ENCODE measurements around the gene RBM25.
"Not testable (repeated sequence)": the region's sequence is repeated elsewhere in the genome, so short reads cannot be mapped to it uniquely, and the experiment has no call there.

RBM25 gene
- 187 to 306 reads per million in 2 donors for total RNA-seq

DNA sequence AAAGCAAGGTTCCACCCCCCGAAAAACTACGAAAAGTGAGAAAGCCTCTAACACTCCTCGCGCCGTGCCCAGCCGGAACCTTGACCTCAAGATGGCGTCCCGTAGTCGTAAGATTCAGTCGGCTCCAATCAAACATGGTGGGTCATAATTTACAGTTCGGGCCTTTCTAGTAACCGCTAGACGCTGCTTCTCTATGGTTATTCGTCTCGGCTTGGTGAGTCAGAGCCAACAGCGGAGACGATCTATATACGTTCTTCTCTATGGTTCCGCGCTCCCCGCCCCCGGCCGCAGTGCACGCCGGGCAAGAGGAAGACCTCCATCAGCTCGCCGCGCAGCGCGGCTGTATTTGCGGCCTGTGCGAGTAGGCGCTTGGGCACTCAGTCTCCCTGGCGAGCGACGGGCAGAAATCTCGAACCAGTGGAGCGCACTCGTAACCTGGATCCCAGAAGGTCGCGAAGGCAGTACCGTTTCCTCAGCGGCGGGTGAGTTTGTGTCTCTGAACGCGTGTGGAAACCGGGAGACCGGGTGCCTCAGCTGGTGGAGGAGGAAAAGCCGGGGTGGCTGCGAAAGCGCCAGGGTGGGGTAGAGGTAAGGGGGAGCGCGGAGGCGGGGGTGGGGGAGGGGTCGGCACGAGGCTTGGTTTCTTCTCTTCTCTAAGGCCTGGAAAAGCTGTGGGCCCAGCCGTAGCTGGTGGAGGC is at the start of gene RBM25:
Gene RBM25, plus strand, starts transcription at position 311 of the 698 bp plus-strand sequence. CDS start 13,108 bp downstream, outside the sequence.
- DNase-seq, result peak; percentile 88

GRCh38 chr14:73011189-73011588 is 47.1 kb upstream of the RBM25 start:
- not testable (repeated sequence) for DNase-seq

DNA sequence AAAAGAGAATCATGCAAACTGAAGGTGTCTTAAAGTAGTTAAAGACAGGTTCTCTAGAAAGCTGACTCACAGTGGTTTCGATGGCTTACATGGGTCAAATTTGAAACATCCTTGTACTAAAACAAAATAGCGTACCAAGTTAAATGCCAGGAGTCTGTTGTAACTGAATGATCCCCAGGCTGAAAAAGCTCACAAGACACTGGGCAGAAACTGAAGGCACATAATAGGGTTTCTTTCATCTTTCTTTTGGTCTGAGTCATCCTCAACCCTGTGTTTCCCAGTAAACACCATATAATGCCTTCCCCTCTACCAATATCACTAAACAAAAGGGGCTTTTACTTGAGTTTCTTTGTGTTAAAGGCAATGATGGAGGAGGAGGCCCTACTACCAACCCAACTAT is 44.2 kb upstream of the RBM25 start:
- no peak for DNase-seq

DNA sequence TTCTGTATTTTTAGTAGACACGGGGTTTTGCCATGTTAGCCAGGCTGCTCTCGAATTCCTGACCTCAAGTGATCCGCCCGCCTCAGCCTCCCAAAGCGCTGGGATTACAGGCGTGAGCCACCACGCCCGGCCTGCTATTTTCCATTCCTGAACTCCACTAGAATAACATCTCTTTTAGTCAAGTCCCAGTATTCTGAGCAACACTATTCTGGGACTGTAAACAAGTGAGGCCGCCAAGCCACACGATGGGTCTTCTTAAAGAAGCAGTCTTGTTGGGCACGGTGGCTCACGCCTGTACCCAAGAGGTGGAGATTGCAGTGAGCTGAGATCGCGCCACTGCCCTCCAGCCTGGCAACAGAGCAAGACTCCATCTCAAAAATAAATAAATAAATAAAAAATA is 42.8 kb upstream of the RBM25 start:
- not testable (repeated sequence) for DNase-seq

DNA sequence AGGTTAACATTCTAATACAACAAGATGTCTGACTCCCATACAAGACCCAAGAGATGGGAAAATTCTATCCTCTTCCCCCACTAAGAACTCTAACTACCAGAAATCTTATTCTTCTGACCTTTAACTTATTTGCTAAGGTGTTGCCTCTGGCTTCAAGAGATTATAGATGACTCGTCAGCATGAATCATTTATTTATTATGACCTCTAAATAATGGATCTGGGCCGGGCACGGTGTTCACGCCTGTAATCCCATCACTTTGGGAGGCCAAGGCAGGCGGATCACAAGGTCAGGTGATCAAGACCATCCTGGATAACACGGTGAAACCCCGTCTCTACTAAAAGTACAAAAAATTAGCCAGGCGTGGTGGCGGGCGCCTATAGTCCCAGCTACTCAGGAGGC is 42.3 kb upstream of the RBM25 start:
- DNase-seq, result not testable (repeated sequence)

GRCh38 chr14:73022051-73022450 is 36.3 kb upstream of the RBM25 start:
- DNase-seq, result no peak

- no peak for DNase-seq
Observed at GRCh38 chr14:73025544-73025943, 32.8 kb upstream of the RBM25 start.

DNA sequence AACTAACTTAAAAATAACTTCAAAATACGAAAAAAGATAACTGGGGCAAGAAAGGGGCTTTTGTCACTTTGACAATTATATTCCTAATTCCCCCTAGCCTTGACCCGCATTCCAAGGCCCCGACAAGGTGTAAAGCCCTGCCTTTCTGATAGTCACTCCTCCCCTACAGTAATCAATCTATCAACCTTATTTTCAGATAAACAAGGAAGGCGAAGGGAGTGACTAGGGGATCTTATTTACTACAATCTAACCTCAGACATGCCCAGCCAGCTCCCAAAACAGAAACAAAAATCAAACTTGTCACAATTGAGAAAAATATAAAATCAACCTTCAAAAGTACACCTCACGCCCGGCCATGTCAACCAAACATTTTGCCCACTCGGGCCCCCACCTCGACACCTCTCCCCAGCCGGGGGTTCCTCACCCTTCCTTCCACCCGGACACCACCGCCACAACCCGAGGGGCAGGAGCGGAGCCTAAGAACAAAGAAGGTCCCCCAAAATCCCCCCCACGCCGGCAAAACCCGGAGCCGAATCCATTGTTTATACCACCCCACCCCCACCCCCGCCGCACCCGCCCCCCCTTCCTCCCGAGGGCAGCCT is 32.0 kb upstream of the RBM25 start:
- DNase-seq, result no peak

GRCh38 chr14:73026845-73027542 is 31.3 kb upstream of the RBM25 start, which contains the start of gene ZFYVE1:
TSS of gene ZFYVE1 (minus strand) at chr14:73027106. CDS start at chr14:73024508, 2,598 bp downstream.
- DNase-seq, result peak; percentile 81

DNA sequence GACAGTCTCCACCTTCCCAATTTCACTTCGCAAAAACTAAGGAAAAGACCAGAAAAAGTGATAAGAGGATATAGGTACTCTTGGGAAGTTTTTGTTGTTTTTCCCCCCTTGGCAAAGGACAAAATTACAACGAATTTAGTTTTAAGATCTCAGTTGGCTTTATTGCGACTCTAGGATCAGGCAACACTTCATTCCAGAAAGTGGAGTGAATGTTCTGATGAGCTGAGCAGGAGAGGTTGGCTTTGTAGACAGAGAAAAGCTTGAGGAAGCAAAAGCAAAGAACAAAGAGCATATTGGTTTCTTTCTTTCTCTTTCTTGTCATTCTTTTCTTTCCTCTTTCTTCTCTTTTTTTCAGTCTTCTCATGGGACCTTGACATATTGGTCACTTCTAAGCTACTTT is 30.8 kb upstream of the RBM25 start:
- no peak for DNase-seq

- DNase-seq, result no peak
Observed at GRCh38 chr14:73027984-73028383, 30.4 kb upstream of the RBM25 start.

DNA sequence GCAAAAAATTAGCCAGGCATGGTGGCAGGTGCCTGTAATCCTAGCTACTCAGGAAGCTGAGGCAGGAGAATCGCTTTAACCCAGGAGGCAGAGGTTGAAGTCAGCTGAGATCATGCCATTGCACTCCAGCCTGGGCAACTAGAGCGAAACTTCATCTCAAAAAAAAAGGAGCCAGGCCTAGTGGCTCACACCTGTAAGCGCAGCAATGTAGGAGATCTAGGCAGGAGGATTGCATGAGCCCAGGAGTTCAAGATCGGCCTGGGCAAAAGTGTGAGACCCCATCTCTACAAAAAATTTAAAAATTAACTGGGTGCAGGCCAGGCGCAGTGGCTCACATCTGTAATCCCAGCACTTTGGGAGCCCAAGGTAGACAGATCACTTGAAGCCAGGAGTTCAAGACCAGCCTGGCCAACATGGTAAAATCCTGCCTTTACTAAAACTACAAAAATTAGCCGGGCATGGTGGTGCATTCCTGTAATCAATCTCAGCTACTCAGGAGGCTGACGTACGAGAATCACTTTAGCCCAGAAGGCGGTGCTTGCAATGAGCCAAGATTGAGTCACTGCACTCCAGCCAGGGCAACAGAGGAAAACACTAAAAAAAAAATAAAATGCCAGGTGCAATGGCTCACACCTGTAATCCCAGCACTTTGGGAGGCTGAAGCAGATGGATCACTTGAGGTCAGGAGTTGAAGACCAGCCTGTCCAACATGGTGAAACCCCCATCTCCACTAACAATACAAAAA is 21.5 kb upstream of the RBM25 start:
- not testable (repeated sequence) for DNase-seq

DNA sequence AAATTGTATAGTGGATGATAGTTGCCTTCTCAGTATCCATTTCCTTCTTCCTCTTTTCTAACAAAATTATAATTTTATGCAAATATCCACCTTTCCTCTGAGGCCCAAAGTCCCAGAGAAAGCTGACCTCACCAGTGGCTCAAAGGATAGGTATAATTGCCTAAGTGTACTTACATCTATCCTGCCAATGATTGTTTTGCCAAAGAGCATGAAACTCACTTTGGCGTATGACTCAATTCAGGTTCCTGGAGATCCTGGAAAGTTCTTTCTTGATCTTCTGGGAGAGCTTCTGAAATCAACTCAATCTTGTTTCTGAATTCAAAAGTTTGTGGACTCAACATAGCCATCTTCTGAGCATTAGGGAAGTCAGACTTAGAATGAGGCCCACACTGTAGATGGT is 10.5 kb upstream of the RBM25 start:
- no peak for DNase-seq

DNA sequence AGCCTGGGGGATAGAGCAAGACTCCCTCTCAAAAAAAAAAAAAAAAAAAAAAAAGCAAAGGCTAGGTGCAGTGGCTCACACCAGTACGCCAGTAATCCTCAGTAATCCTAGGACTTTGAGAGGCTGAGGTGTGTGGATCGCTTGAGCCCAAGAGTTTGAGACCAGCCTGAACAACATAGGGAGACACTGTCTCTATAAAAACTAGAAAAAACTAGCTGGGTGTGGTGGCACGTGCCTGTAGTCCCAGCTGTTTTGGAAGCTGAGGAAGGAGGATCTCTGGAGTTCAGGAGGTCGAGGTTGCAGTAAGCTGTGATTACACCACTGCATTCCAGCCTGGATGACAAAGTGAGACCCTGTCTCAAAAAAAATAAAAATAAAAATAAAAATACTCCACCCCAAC is 8.9 kb upstream of the RBM25 start:
- no peak for DNase-seq

- no peak for DNase-seq
Observed at GRCh38 chr14:73055251-73055650, 3.1 kb upstream of the RBM25 start.

- DNase-seq, result no peak
Observed at GRCh38 chr14:73057944-73058223, 450 bp upstream of the RBM25 start.

- no peak for DNase-seq
Observed at GRCh38 chr14:73058922-73059673, 764 bp downstream of the RBM25 start.

DNA sequence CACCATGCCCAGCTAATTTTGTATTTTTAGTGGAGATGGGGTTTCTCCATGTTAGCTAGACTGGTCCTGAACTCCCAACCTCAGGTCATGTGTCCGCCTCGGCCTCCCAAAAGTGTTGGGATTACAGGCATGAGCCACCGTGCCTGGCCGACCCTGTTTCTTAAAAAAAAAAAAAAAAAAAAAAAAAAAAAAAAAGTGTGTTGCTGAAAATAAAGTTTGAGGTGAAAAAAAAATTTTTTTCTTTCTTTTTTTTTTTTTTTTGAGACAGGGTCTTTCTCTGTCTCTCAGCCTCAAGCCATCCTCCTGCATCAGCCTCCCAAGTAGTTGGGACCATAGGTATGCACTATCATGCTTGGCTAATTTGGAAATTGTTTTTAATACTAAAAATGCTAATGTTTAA is 11.3 kb downstream of the RBM25 start:
- DNase-seq, result no peak

- DNase-seq, result no peak
Observed at GRCh38 chr14:73091044-73091443, 32.7 kb downstream of the RBM25 start.

- no peak for DNase-seq
Observed at GRCh38 chr14:73097421-73097820, 39.1 kb downstream of the RBM25 start.

- DNase-seq, result no peak
Observed at GRCh38 chr14:73100334-73100733, 42.0 kb downstream of the RBM25 start.

GRCh38 chr14:73102806-73103497 is 44.6 kb downstream of the RBM25 start:
- DNase-seq, result no peak
